PFSK-1 (cell line): ENCODE results near the gene EPSTI1.

Experiments
- POLR2AphosphoS5 ChIP-seq: IDR thresholded peaks from 2 replicates; pipeline ENCODE4 v1.6.1; 2012; ENCODE audit warnings: low read depth, mild to moderate bottlenecking, control low read depth, low read length, moderate library complexity
- SIN3A ChIP-seq: IDR thresholded peaks from 2 replicates; pipeline ENCODE4 v1.6.1; 2012; ENCODE audit warnings: mild to moderate bottlenecking, low read length, moderate library complexity, borderline replicate concordance; ENCODE audit not compliant: insufficient read depth
- TAF1 ChIP-seq: IDR thresholded peaks from 2 replicates; pipeline ENCODE4 v1.6.1; 2012; ENCODE audit warnings: low read length, control low read depth, borderline replicate concordance; ENCODE audit not compliant: insufficient read depth
- TF ChIP-seq, protein P1 (sequence below), 2 experiments: IDR thresholded peaks; 2 replicates each; pipeline versions ENCODE4 v1.6.1 to v1.8.0; 2011 to 2012; ENCODE audit warnings: low read depth in 2 of 2, low read length in 2 of 2, control low read depth in 1 of 2, inconsistent platforms in 1 of 2, mild to moderate bottlenecking in 1 of 2, moderate library complexity in 1 of 2; ENCODE audit not compliant: insufficient read depth in 1 of 2

DNA sequence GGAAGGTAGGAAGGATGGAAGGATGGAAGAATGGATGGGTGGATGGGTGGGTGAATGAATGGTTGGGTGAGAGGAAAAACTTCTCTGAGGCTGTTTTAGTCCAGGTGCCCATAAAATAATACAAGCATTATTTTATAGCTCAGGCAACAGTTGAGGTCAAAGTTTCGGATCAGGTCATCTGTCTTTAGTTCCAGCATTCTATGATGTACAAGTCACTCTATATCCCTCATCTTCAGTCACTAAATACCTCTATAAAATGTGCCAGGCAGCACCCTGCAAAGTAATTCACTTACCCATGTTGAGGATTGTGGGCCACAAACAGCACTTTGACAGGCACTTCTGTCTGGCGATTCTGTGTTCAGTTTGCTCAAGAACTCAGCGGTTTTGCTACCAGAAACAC lies 66.0 kb downstream of the EPSTI1 start:
- TF ChIP-seq TAF1, result no peak
- no peak for TF ChIP-seq POLR2AphosphoS5
- TF ChIP-seq, protein P1, sequence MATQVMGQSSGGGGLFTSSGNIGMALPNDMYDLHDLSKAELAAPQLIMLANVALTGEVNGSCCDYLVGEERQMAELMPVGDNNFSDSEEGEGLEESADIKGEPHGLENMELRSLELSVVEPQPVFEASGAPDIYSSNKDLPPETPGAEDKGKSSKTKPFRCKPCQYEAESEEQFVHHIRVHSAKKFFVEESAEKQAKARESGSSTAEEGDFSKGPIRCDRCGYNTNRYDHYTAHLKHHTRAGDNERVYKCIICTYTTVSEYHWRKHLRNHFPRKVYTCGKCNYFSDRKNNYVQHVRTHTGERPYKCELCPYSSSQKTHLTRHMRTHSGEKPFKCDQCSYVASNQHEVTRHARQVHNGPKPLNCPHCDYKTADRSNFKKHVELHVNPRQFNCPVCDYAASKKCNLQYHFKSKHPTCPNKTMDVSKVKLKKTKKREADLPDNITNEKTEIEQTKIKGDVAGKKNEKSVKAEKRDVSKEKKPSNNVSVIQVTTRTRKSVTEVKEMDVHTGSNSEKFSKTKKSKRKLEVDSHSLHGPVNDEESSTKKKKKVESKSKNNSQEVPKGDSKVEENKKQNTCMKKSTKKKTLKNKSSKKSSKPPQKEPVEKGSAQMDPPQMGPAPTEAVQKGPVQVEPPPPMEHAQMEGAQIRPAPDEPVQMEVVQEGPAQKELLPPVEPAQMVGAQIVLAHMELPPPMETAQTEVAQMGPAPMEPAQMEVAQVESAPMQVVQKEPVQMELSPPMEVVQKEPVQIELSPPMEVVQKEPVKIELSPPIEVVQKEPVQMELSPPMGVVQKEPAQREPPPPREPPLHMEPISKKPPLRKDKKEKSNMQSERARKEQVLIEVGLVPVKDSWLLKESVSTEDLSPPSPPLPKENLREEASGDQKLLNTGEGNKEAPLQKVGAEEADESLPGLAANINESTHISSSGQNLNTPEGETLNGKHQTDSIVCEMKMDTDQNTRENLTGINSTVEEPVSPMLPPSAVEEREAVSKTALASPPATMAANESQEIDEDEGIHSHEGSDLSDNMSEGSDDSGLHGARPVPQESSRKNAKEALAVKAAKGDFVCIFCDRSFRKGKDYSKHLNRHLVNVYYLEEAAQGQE (IDR thresholded peaks at IDR 0.05; ENCODE audit: insufficient read depth in 1 of 2, low read depth in 2 of 2, low read length in 2 of 2), result no peak
- no peak for TF ChIP-seq SIN3A
